NB4 (cell line): ENCODE measurements around the gene POLR1B.
"Not testable (repeated sequence)": the region's sequence is repeated elsewhere in the genome, so short reads cannot be mapped to it uniquely, and the experiment has no call there.

Experiments used
- DNase-seq: peaks from one replicate; pipeline ENCODE4 v3.0.0; 2010; ENCODE audit warnings: low read depth
- H3K4me3 ChIP-seq: one replicate; pipeline ENCODE4 v1.5.1; 2011; ENCODE audit warnings: mild to moderate bottlenecking, low read depth, low read length, moderate library complexity
- MYC ChIP-seq: IDR thresholded peaks from 2 replicates; pipeline ENCODE4 v1.6.1; 2011; ENCODE audit warnings: low read depth, low read length
- POLR2A ChIP-seq: IDR thresholded peaks from 2 replicates; pipeline ENCODE4 v1.6.1; 2011; ENCODE audit warnings: mild to moderate bottlenecking; ENCODE audit not compliant: insufficient read length; ENCODE audit errors: extremely low read depth
- TF ChIP-seq, protein P1 (sequence below): IDR thresholded peaks from 2 replicates; pipeline ENCODE4 v1.6.1; 2011; ENCODE audit warnings: low read depth, low read length
- TF ChIP-seq, protein P2 (sequence below): IDR thresholded peaks from one replicate; pipeline ENCODE4 v1.5.1; 2012; ENCODE audit warnings: low read depth, low read length

The POLR1B gene

DNA sequence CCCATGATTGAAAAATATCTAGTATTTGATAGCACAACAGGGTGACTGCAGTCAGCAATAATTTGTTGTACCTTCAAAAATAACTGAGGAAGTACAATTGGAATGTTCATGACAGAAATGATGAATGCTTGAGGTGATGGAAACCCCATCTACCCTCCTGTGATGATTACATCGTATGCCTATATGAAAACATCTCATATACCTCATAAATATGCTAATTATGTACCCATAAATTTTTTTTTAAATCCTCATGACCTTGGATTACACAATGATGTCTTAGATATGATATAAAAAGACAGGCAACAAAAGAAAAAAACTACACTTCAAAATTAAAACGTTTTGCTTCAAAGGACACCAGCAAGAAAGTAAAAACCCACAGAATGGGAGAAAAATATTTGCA is 1.4 kb upstream of the POLR1B start:
- DNase-seq = no peak
- TF ChIP-seq, protein P1, sequence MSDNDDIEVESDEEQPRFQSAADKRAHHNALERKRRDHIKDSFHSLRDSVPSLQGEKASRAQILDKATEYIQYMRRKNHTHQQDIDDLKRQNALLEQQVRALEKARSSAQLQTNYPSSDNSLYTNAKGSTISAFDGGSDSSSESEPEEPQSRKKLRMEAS = no peak
- no peak for TF ChIP-seq POLR2A
- no peak for TF ChIP-seq MYC
- TF ChIP-seq, protein P2, sequence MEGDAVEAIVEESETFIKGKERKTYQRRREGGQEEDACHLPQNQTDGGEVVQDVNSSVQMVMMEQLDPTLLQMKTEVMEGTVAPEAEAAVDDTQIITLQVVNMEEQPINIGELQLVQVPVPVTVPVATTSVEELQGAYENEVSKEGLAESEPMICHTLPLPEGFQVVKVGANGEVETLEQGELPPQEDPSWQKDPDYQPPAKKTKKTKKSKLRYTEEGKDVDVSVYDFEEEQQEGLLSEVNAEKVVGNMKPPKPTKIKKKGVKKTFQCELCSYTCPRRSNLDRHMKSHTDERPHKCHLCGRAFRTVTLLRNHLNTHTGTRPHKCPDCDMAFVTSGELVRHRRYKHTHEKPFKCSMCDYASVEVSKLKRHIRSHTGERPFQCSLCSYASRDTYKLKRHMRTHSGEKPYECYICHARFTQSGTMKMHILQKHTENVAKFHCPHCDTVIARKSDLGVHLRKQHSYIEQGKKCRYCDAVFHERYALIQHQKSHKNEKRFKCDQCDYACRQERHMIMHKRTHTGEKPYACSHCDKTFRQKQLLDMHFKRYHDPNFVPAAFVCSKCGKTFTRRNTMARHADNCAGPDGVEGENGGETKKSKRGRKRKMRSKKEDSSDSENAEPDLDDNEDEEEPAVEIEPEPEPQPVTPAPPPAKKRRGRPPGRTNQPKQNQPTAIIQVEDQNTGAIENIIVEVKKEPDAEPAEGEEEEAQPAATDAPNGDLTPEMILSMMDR = no peak
- H3K4me3 ChIP-seq = peak overlapping the region; percentile 99

DNA sequence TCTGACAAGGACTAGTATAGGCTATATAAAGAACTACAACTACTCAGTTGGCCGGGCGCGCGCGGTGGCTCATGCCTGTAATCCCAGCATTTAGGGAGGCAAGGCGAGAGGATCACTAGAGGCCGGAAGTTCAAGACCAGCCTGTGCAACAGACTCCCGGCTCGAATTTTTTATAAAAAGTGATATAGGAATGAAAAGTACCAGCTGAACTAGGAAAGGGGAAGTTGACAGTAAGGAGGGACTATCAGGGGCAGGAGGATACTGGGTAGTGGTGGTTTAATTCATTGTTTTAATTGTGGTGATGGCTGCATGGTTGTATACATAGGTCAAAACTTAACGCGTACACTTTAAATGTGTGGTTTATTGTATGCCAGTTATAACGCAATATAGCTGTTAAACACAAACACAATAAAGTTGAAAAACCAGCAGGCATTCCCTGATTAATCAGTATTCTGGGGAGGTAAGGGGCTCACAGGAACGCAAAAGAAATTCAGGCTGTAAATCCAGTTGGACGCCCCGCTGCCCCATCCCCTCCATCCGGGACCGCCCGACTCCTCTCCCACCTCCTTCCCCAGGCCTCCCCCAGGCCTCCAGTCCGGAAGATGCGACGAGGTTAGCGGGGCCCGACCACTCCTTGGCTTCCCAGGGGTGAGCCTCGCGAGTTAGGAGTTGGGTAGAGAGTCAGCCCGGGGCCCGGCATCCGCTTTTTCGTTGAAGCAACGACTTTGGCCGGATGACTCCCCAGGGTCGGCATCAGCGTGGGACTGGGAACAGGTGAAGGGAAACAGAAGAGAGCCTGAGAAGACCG is 746 bp upstream of the POLR1B start:
- TF ChIP-seq, protein P1 = no peak; the same call in 1 of the 2 replicates
- TF ChIP-seq, protein P2 = no peak
- TF ChIP-seq MYC (peak; percentile 39; the same call in 1 of the 2 replicates), POLR2A (peak; percentile 59)
- DNase-seq = peak; percentile 87
- H3K4me3 ChIP-seq = peak overlapping the region; percentile 99

DNA sequence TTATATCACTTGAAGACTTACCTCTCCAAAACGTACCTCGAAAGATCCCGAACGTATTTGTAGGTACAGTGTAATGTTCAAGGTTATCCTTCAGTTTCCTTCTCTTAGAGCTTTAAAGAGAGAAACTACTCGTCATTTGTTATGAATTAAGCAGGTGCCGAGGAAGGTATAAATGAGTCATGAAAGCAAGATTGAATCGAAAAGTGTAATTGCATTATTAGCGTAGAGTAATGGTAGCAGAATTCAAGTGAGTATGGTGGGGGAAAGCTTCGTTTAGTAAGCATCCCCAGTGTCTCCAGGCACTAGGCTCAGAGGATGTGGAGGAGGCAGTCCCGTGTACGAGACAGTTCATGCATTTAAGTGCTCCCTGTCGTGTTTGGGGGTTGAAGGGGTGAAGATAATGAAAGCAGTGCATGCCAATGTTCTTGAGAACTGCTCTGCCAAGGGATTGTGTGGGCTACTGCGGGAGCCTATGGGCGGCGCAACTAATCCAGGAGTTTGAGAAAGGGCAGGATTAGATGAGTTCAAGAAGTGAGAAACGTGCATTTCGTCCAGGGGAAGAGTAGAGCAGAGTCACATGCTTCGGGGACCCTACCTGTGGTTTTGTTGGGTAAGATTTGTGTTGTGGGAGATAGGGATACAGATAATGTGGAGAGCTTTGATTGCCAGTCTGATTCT is 858 bp downstream of the POLR1B start:
- TF ChIP-seq, protein P1 = peak; percentile 54; the same call in 1 of the 2 replicates
- TF ChIP-seq, protein P2 = no peak
- DNase-seq = peak; percentile 67
- H3K4me3 ChIP-seq = peak overlapping the region; percentile 99

DNA sequence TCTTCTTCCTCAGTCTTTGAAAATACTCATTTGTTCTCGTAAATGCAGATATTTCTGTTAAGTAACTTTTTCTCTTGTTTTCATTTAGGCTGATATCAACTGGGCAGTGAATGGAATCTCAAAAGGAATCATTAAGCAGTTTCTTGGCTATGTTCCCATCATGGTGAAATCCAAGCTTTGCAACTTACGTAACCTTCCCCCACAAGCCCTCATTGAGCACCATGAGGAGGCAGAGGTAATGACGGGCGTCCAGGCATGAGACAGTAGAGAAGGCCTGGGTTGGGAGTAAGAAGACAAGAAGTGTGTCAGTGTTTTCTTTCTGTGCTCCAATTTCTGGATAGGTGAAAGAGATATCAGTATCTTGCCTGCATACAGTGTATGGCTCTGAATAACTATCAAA is 5.1 kb downstream of the POLR1B start:
- TF ChIP-seq, protein P1 = no peak
- TF ChIP-seq POLR2A (no peak), MYC (no peak)
- TF ChIP-seq, protein P2 = no peak
- DNase-seq = peak; percentile 55
- H3K4me3 ChIP-seq = no peak overlapping the region

DNA sequence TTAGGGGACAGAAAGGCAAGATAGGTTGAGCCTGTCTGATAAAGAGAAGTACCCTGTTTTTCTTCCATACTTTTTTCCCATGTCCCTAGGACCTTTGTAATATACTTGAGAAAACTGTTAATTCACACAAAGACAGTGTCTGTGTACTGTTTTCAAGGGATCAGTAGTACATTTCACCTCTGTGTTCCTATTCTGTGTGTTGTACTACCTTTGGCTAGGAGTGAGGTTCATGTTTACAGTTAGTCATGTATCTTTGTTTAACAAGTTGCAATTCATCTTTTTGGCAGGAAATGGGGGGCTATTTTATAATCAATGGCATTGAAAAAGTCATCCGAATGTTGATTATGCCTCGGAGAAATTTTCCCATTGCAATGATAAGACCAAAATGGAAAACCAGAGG is 6.7 kb downstream of the POLR1B start:
- TF ChIP-seq, protein P1 = no peak
- TF ChIP-seq POLR2A (no peak), MYC (no peak)
- no peak overlapping the region for H3K4me3 ChIP-seq
- DNase-seq = no peak

DNA sequence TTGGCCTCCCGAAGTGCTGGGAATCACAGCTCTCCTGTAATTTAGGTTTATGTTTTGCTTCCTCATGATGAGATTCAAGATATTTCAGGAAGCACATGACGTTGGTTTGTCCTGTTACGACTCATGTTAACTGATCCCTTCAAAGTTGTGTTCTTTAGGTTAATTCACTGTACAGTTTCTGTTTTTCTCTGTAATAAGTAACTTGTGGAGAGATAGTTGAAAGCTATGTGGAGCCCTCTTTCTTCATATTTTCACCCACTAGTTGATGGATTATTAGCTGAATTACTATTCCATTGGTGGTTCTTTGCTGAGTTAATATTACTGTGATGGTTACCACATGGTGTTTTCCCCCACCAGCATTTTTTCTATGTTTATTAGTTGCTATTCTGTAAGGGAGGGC is 23.8 kb downstream of the POLR1B start:
- TF ChIP-seq POLR2A (no peak), MYC (no peak)
- TF ChIP-seq, protein P2 = no peak
- TF ChIP-seq, protein P1 = no peak
- H3K4me3 ChIP-seq = no peak overlapping the region
- DNase-seq = no peak

DNA sequence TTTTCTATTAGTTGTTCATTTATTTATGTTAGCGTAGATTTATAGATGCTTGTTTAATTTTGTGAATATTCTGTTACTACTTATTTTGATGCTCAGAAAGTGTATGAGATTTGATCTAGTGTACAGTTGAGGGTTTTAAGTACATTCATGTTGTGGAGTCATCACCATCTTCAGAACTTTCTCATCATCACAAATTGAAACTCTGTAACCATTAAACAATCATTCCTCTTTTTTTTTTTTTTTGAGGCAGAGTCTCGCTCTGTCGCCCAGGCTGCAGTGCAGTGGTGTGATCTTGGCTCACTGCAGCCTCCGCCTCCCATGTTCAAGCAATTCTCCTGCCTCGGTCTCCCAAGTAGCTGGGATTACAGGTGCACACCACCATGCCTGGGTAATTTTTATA is 24.2 kb downstream of the POLR1B start:
- H3K4me3 ChIP-seq, DNase-seq: not testable (repeated sequence)
